Activated B cell treated with CpG ODN at 0.5 μM for 24 hours (primary cell): ENCODE results near the gene SLX9. TPM values are rescaled to one million over a fixed set of nuclear protein-coding genes. Genes with fewer than 3 reads are reported as not detected.

Source experiments
- ATAC-seq: fragments of 200-7000 bp; cut with Tn5 transposase; one replicate; pipeline ENCODE4 v1.10.0; 2021; ENCODE audit warnings: low read depth, mild to moderate bottlenecking, moderate library complexity
- CTCF ChIA-PET: fragments of 350-600 bp; sonication (Branson Sonifier 250); formaldehyde crosslinking; loops from one replicate; lab custom pipeline; 2021; ENCODE audit warnings: antibody characterized with exemption; lab: Charles Lee
- POLR2A ChIA-PET: fragments of 350-600 bp; sonication (Branson Sonifier 250); formaldehyde crosslinking; loops from one replicate; lab custom pipeline; 2021; ENCODE audit warnings: antibody characterized with exemption; lab: Charles Lee
- DNase-seq: peaks from one replicate; pipeline ENCODE4 v3.0.0; 2022
- H3K27ac Mint-ChIP-seq: one replicate; pipeline ENCODE4 v1.8.0; 2020; ENCODE audit warnings: mixed read lengths
- H3K27me3 Mint-ChIP-seq: one replicate; pipeline ENCODE4 v1.8.0; 2021; ENCODE audit warnings: mixed read lengths
- H3K36me3 Mint-ChIP-seq: one replicate; pipeline ENCODE4 v1.8.0; 2021; ENCODE audit warnings: low read depth, mixed read lengths
- H3K4me1 Mint-ChIP-seq: one replicate; pipeline ENCODE4 v1.8.0; 2021; ENCODE audit warnings: mixed read lengths
- H3K4me3 Mint-ChIP-seq: one replicate; pipeline ENCODE4 v1.8.0; 2020; ENCODE audit warnings: mild to moderate bottlenecking, mixed read lengths
- H3K9me3 Mint-ChIP-seq: one replicate; pipeline ENCODE4 v1.8.0; 2020; ENCODE audit warnings: mixed read lengths
- intact Hi-C: fragments of 100-400 bp; cut with micrococcal nuclease; formaldehyde crosslinking; loops from one replicate; pipeline ENCODE4 v1.15.1; 2024
- total RNA-seq: library from RNA; stranded (reverse); gene quantifications from 2 replicates; pipeline ENCODE4 v1.2.3, GENCODE V29; 2022
- TF ChIP-seq, protein P1 (sequence below): fragments of 200-600 bp; IDR thresholded peaks from one replicate; pipeline ENCODE4 v1.8.0; 2022; ENCODE audit warnings: antibody characterized with exemption, mild to moderate bottlenecking

Gene SLX9
- total RNA-seq, 1 donor from 2014 or later: 26.0 TPM

DNA sequence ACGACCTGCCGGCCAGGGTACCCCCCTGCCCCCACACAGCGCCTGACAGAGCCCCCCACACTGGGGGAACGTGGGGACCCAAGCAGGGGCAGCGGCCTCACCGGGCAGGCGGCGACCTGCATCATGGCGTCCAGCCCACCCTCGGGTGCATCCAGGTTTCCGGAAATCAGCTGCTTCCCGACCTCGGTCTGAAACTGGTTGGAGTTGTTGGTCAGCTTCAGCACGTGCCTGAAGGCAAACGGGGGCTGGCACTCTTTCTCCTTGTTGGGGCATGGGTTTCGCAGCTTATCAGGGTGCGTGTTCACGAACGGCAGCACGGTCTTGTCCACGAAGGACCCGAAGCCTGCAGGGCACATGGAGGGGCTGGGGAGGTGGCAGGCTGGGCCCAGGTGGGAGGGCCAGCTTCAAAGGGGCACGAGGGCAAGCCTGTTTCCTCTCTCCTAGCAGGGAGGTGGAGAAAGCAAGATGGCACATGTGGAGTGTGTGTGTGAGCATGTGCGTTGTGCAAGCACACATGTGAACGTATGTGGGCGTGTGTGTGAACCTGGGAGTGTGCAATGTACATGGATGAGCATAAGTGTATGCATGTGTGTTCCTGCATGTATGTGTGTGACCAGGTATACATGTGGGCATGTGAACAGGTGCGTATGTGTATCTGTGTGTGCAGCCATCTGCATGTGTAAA is 38.3 kb upstream of the SLX9 start:
- H3K4me1 Mint-ChIP-seq: peaks cover 17% of the 10 kb centered on the region
- intact Hi-C loops: no loop called here
- H3K27ac Mint-ChIP-seq: no peak overlapping the region
- H3K4me3 Mint-ChIP-seq: no peak overlapping the region
- H3K27me3 Mint-ChIP-seq: no peaks in the 10 kb centered on the region
- TF ChIP-seq, protein P1, sequence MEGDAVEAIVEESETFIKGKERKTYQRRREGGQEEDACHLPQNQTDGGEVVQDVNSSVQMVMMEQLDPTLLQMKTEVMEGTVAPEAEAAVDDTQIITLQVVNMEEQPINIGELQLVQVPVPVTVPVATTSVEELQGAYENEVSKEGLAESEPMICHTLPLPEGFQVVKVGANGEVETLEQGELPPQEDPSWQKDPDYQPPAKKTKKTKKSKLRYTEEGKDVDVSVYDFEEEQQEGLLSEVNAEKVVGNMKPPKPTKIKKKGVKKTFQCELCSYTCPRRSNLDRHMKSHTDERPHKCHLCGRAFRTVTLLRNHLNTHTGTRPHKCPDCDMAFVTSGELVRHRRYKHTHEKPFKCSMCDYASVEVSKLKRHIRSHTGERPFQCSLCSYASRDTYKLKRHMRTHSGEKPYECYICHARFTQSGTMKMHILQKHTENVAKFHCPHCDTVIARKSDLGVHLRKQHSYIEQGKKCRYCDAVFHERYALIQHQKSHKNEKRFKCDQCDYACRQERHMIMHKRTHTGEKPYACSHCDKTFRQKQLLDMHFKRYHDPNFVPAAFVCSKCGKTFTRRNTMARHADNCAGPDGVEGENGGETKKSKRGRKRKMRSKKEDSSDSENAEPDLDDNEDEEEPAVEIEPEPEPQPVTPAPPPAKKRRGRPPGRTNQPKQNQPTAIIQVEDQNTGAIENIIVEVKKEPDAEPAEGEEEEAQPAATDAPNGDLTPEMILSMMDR: no peak
- DNase-seq (no peak), ATAC-seq (no peak)
- H3K36me3 Mint-ChIP-seq: peaks cover 79% of the 10 kb centered on the region
- ChIA-PET POLR2A (no interaction called here), CTCF (no interaction called here)
- no peaks in the 10 kb centered on the region for H3K9me3 Mint-ChIP-seq

DNA sequence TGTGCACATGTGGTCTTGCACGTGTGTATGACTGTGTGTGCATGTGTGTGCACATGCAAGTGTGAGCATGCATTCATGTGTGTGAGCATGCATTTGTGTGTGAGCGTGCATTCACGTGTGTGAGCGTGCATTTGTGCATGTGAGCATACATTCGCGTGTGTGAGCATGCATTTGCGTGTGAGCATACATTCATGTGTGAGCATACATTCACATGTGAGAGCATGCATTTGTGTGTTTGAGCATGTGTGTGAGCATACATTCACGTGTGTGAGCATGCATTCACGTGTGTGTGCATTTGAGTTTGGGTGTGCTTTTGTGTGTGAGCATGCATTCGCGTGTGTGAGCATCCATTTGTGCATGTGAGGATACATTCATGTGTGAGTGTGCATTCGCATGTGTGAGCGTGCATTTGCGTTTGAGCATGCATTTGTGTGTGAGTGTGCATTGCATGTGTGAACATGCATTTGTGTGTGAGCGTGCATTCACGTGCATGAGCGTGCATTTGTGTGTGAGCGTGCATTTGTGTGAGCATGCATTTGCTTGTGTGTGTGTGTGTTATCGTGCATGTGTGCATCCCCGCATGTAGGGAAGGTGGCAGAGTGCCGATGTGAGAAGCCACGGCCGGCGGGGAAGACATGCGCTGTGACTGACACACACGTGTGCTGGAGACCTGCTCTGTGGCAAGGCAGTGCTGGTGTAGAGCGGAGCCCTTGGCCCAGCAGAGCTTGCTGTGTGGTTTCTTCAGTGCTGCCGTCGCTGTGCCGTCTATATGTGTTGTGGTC is 37.4 kb upstream of the SLX9 start:
- no peaks in the 10 kb centered on the region for H3K9me3 Mint-ChIP-seq
- H3K4me3 Mint-ChIP-seq: no peak overlapping the region
- no peak overlapping the region for H3K27ac Mint-ChIP-seq
- peaks cover 23% of the 10 kb centered on the region for H3K4me1 Mint-ChIP-seq
- intact Hi-C loops: no loop called here
- ChIA-PET POLR2A (no interaction called here), CTCF (no interaction called here)
- DNase-seq: no peak
- no peak for ATAC-seq
- TF ChIP-seq, protein P1: no peak
- no peaks in the 10 kb centered on the region for H3K27me3 Mint-ChIP-seq
- H3K36me3 Mint-ChIP-seq: peaks cover 75% of the 10 kb centered on the region

GRCh38 chr21:44903050-44903685 is 36.7 kb upstream of the SLX9 start:
- Mint-ChIP-seq H3K27ac (no peak overlapping the region), H3K27me3 (no peaks in the 10 kb centered on the region), H3K4me3 (no peak overlapping the region), H3K4me1 (peaks cover 30% of the 10 kb centered on the region), H3K36me3 (peaks cover 68% of the 10 kb centered on the region), H3K9me3 (no peaks in the 10 kb centered on the region)
- ChIA-PET POLR2A (no interaction called here), CTCF (no interaction called here)
- DNase-seq (no peak), ATAC-seq (no peak)
- TF ChIP-seq, protein P1: no peak
- intact Hi-C loops: no loop called here

GRCh38 chr21:44903689-44904088 is 36.1 kb upstream of the SLX9 start:
- POLR2A ChIA-PET: no interaction called here
- Mint-ChIP-seq H3K9me3 (no peaks in the 10 kb centered on the region), H3K4me3 (no peak overlapping the region), H3K27me3 (no peaks in the 10 kb centered on the region), H3K36me3 (peaks cover 64% of the 10 kb centered on the region), H3K4me1 (peaks cover 33% of the 10 kb centered on the region), H3K27ac (no peak overlapping the region)
- intact Hi-C loops: no loop called here
- no peak for DNase-seq
- ATAC-seq: no peak
- TF ChIP-seq, protein P1: no peak
- CTCF ChIA-PET: no interaction called here
